ENCODE data around the gene FDXACB1.
A peak's percentile ranks its signal among the peaks of the same experiment; 100 is the strongest.

The FDXACB1 gene

GRCh38 chr11:111826322-111826950 is 52.5 kb downstream of the FDXACB1 start:
- Histone ChIP-seq H3K9ac (ENCODE audit: low read length) (peak overlapping the region; percentile 47), H3K27me3 (replicated peaks; ENCODE audit: control insufficient read depth, insufficient read depth, low read length) (no peaks in the 10 kb centered on the region), H3K4me3 (ENCODE audit: low read length) (no peak overlapping the region), H3K4me1 (ENCODE audit: control insufficient read depth, insufficient read depth, low read length) (peaks cover 41% of the 10 kb centered on the region), H3K36me3 (ENCODE audit: control insufficient read depth, insufficient read depth, low read length, severe bottlenecking) (peaks cover 11% of the 10 kb centered on the region), H3K9me3 (ENCODE audit: control insufficient read depth, low read length) (no peaks in the 10 kb centered on the region)
- DNase-seq (ENCODE audit: low read depth) = peak; percentile 33

All from adipocyte (in vitro differentiated cells).